ENCODE data around the gene NELL2.

NELL2 gene

DNA sequence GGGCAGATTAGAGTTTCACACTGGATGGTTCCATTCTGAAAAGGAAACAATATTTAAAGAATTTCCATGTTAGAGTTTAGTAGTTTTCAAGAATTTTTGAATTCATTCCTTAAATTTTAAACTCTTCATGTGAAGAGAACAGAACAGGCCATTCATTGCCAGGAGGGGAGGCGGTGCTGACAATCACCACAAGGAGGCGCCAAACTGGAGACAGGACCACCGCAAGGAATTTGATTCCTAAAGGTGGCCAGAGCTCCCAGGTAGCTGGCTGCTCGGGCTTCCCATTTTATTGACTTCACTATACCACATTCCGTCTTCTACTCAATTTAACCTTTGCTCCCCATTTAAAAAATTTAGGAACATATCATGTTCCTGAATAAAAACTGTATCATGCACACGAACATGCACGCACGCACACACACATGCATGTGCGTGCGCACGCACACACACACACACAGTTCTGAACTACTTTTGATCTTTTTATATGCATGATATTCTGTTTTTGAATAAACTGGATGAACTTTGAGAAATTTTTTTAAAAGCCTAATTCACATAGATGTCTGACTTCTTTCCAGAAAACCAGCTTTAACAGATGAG, 101.2 kb downstream of the NELL2 start:
- TF ChIP-seq EP300 (IDR thresholded peaks at IDR 0.05; ENCODE audit: borderline replicate concordance): no peak
- peak; percentile 39 for TF ChIP-seq RAD21 (IDR thresholded peaks at IDR 0.05; ENCODE audit: low read depth)
- TF ChIP-seq YY1 (IDR thresholded peaks at IDR 0.05; ENCODE audit: low read depth): no peak
- no peak for TF ChIP-seq CEBPB (IDR thresholded peaks at IDR 0.05)
- no peak for TF ChIP-seq REST (IDR thresholded peaks at IDR 0.05; ENCODE audit: low read depth)

DNA sequence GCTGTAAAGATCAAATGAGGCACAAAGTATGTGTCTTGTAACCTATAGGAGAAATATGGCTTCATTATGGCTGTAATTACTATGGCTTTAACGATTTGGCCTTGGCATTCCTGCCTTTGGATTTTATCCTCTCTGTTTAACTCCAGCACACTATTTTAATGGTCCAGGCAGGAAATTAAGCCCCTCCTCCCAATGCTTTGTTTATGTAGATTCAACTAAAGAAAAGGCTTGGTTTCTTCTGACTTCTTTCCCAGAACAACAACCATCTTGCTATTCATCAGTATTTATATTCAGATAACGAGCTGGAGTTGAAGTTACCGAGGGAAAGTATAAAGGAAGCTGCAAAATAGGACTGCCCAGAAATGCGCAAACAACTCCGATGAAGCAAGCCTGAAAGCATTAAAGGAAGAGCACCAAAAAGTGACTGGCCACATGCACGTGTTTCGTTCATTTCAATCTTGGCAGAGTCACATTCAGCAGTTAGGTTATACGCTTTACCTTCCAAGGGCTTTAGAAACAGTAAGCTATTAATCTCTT, 104.6 kb downstream of the NELL2 start:
- no peak for TF ChIP-seq NFIC (IDR thresholded peaks at IDR 0.05)
- TF ChIP-seq TCF12 (IDR thresholded peaks at IDR 0.05; ENCODE audit: low read depth): no peak
- no peak for TF ChIP-seq TAF1 (IDR thresholded peaks at IDR 0.05; ENCODE audit: low read depth)
- no peak for TF ChIP-seq CREB1 (IDR thresholded peaks at IDR 0.05; ENCODE audit: low read depth)
- no peak for TF ChIP-seq EP300 (IDR thresholded peaks at IDR 0.05; ENCODE audit: borderline replicate concordance)
- no peak for TF ChIP-seq YY1 (IDR thresholded peaks at IDR 0.05; ENCODE audit: low read depth)
- TF ChIP-seq EGR1 (IDR thresholded peaks at IDR 0.05): no peak
- TF ChIP-seq FOXM1 (IDR thresholded peaks at IDR 0.05; ENCODE audit: borderline replicate concordance, low read depth): no peak
- no peak for TF ChIP-seq RAD21 (IDR thresholded peaks at IDR 0.05; ENCODE audit: low read depth)
- TF ChIP-seq ZBTB7A (IDR thresholded peaks at IDR 0.05; ENCODE audit: low read depth): no peak
- no peak for TF ChIP-seq CEBPB (IDR thresholded peaks at IDR 0.05)
- TF ChIP-seq, protein P1, sequence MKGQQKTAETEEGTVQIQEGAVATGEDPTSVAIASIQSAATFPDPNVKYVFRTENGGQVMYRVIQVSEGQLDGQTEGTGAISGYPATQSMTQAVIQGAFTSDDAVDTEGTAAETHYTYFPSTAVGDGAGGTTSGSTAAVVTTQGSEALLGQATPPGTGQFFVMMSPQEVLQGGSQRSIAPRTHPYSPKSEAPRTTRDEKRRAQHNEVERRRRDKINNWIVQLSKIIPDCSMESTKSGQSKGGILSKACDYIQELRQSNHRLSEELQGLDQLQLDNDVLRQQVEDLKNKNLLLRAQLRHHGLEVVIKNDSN (IDR thresholded peaks at IDR 0.05): no peak

- TF ChIP-seq ZBTB7A (IDR thresholded peaks at IDR 0.05; ENCODE audit: low read depth): no peak
- no peak for TF ChIP-seq YY1 (IDR thresholded peaks at IDR 0.05; ENCODE audit: low read depth)
- TF ChIP-seq, protein P2, sequence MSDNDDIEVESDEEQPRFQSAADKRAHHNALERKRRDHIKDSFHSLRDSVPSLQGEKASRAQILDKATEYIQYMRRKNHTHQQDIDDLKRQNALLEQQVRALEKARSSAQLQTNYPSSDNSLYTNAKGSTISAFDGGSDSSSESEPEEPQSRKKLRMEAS (IDR thresholded peaks at IDR 0.05): no peak
- no peak for TF ChIP-seq TEAD4 (IDR thresholded peaks at IDR 0.05)
- no peak for TF ChIP-seq RAD21 (IDR thresholded peaks at IDR 0.05; ENCODE audit: low read depth)
- TF ChIP-seq, protein P1 (IDR thresholded peaks at IDR 0.05): no peak
- TF ChIP-seq NFIC (IDR thresholded peaks at IDR 0.05): no peak
- TF ChIP-seq FOXM1 (IDR thresholded peaks at IDR 0.05; ENCODE audit: borderline replicate concordance, low read depth): no peak
- TF ChIP-seq TAF1 (IDR thresholded peaks at IDR 0.05; ENCODE audit: low read depth): no peak
- TF ChIP-seq EGR1 (IDR thresholded peaks at IDR 0.05): no peak
- TF ChIP-seq CEBPB (IDR thresholded peaks at IDR 0.05): no peak
- TF ChIP-seq CREB1 (IDR thresholded peaks at IDR 0.05; ENCODE audit: low read depth): no peak
- TF ChIP-seq EP300 (IDR thresholded peaks at IDR 0.05; ENCODE audit: borderline replicate concordance): no peak
These were observed 110.3 kb downstream of the NELL2 start for GRCh38 chr12:44765796-44766195.

DNA sequence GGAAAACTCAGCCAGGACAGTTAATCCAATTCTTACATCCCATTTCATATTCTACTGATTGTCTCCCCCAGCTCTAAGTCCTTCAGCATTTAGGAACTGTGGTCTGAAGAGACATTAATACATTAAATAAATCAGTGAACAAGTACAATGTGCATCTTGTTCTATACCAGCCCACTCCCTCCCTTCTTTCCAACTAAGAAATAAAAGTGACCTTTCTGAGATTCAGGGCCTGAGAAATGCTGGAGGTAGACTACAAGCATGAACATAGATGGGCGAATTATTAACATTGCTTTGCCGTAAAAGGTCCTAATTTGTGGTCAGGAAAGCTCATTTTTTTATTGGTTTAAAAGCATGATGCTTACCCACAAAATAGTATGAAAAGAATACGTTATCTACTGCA, 113.1 kb downstream of the NELL2 start:
- TF ChIP-seq EP300 (IDR thresholded peaks at IDR 0.05; ENCODE audit: borderline replicate concordance): no peak
- no peak for TF ChIP-seq CEBPB (IDR thresholded peaks at IDR 0.05)
- no peak for TF ChIP-seq TEAD4 (IDR thresholded peaks at IDR 0.05)
- TF ChIP-seq, protein P1 (IDR thresholded peaks at IDR 0.05): no peak
- no peak for TF ChIP-seq TAF1 (IDR thresholded peaks at IDR 0.05; ENCODE audit: low read depth)
- no peak for TF ChIP-seq YY1 (IDR thresholded peaks at IDR 0.05; ENCODE audit: low read depth)
- TF ChIP-seq RAD21 (IDR thresholded peaks at IDR 0.05; ENCODE audit: low read depth): no peak
- TF ChIP-seq ZBTB7A (IDR thresholded peaks at IDR 0.05; ENCODE audit: low read depth): no peak
- TF ChIP-seq FOXM1 (IDR thresholded peaks at IDR 0.05; ENCODE audit: borderline replicate concordance, low read depth): no peak
- no peak for TF ChIP-seq REST (IDR thresholded peaks at IDR 0.05; ENCODE audit: low read depth)
- TF ChIP-seq EGR1 (IDR thresholded peaks at IDR 0.05): no peak
- TF ChIP-seq TCF12 (IDR thresholded peaks at IDR 0.05; ENCODE audit: low read depth): no peak
- TF ChIP-seq NFIC (IDR thresholded peaks at IDR 0.05): no peak
- TF ChIP-seq, protein P2 (IDR thresholded peaks at IDR 0.05): no peak

GRCh38 chr12:44759289-44759688, 116.8 kb downstream of the NELL2 start:
- TF ChIP-seq CREB1 (IDR thresholded peaks at IDR 0.05; ENCODE audit: low read depth) (no peak), NFIC (IDR thresholded peaks at IDR 0.05) (no peak), ZBTB7A (IDR thresholded peaks at IDR 0.05; ENCODE audit: low read depth) (no peak), TEAD4 (IDR thresholded peaks at IDR 0.05) (no peak), FOXM1 (IDR thresholded peaks at IDR 0.05; ENCODE audit: borderline replicate concordance, low read depth) (no peak), EP300 (IDR thresholded peaks at IDR 0.05; ENCODE audit: borderline replicate concordance) (no peak), EGR1 (IDR thresholded peaks at IDR 0.05) (no peak)
- TF ChIP-seq, protein P2 (IDR thresholded peaks at IDR 0.05): no peak

All from Ishikawa (cell line).